K562 (cell line): ENCODE data around the gene IQCN. TPM values are rescaled to one million over a fixed set of nuclear protein-coding genes. Genes with fewer than 3 reads are reported as not detected.
A peak's percentile ranks its signal among the peaks of the same experiment; 100 is the strongest.

ENCODE experiments used
- ADNP ChIP-seq: fragments of 200-800 bp; sonication (Bioruptor generic); IDR thresholded peaks from 2 replicates; pipeline ENCODE4 v1.6.1; 2016; ENCODE audit warnings: missing genetic modification characterization, missing compliant biosample characterization
- AFF4 ChIP-seq: sonication (generic); formaldehyde crosslinking; IDR thresholded peaks from 2 replicates; pipeline ENCODE4 v1.8.0; 2023; ENCODE audit warnings: mild to moderate bottlenecking, missing genetic modification reagents
- ARID4B ChIP-seq: sonication (generic); formaldehyde crosslinking; IDR thresholded peaks from 2 replicates; pipeline ENCODE4 v1.8.0; 2022; ENCODE audit warnings: mild to moderate bottlenecking, missing genetic modification reagents
- BCLAF1 ChIP-seq, 2 experiments: fragments of 450-650 bp in 1 of 2; IDR thresholded peaks; 2 replicates each; pipeline ENCODE4 v1.6.1; 2011 to 2017; ENCODE audit warnings: low read depth in 2 of 2, antibody characterized with exemption in 1 of 2, borderline replicate concordance in 1 of 2, low read length in 1 of 2, mild to moderate bottlenecking in 1 of 2, mixed read lengths in 1 of 2; ENCODE audit not compliant: control insufficient read depth in 1 of 2
- CREB3L1 ChIP-seq: fragments of 450-650 bp; IDR thresholded peaks from 2 replicates; pipeline ENCODE4 v1.6.1; 2014; ENCODE audit warnings: low read depth, mild to moderate bottlenecking, moderate library complexity, borderline replicate concordance
- ETV1 ChIP-seq: fragments of 450-650 bp; conservative IDR thresholded peaks from 2 replicates; pipeline ENCODE4 v1.6.1; 2016; ENCODE audit warnings: missing genetic modification characterization, control low read depth, low read depth, missing compliant biosample characterization
- MCM3 ChIP-seq: fragments of 450-650 bp; IDR thresholded peaks from 2 replicates; pipeline ENCODE4 v1.6.1; 2016
- MEIS2 ChIP-seq: fragments of 450-650 bp; IDR thresholded peaks from 2 replicates; pipeline ENCODE4 v1.6.1; 2014; ENCODE audit warnings: mild to moderate bottlenecking; ENCODE audit not compliant: partially characterized antibody
- PML ChIP-seq: IDR thresholded peaks from 2 replicates; pipeline ENCODE4 v1.6.1; 2012; ENCODE audit warnings: low read length, inconsistent platforms
- RBFOX2 ChIP-seq: fragments of 200-400 bp; formaldehyde crosslinking; IDR thresholded peaks from 2 replicates; pipeline ENCODE4 v1.6.1; 2017; ENCODE audit warnings: low read depth, mild to moderate bottlenecking, low read length, moderate library complexity
- SAFB ChIP-seq: fragments of 200-400 bp; formaldehyde crosslinking; IDR thresholded peaks from 2 replicates; pipeline ENCODE4 v1.6.1; 2017; ENCODE audit warnings: low read depth, low read length, borderline replicate concordance
- SMAD3 ChIP-seq: fragments of 450-650 bp; formaldehyde crosslinking; conservative IDR thresholded peaks from 2 replicates; pipeline ENCODE4 v1.4.0; 2020; ENCODE audit warnings: mild to moderate bottlenecking
- SRSF1 ChIP-seq: fragments of 200-400 bp; formaldehyde crosslinking; IDR thresholded peaks from 2 replicates; pipeline ENCODE4 v1.6.1; 2017; ENCODE audit warnings: mild to moderate bottlenecking, low read depth, low read length, moderate library complexity
- ZKSCAN8 ChIP-seq: fragments of 200-800 bp; sonication (Bioruptor generic); IDR thresholded peaks from 2 replicates; pipeline ENCODE4 v1.6.1; 2016; ENCODE audit warnings: missing genetic modification characterization, missing compliant biosample characterization
- ZNF311 ChIP-seq: fragments of 250-450 bp; sonication (Bioruptor Pico); IDR thresholded peaks from 2 replicates; pipeline ENCODE4 v1.4.0; 2020; ENCODE audit warnings: mild to moderate bottlenecking, moderate library complexity
- ZZZ3 ChIP-seq: fragments of 450-650 bp; IDR thresholded peaks from 2 replicates; pipeline ENCODE4 v1.6.1; 2016; ENCODE audit warnings: antibody characterized with exemption, mild to moderate bottlenecking, moderate library complexity
- polyA plus RNA-seq, 8 experiments: library from polyadenylated mRNA; depleted of rRNA in 4 of 8; stranded (reverse) in 5 of 8; unstranded in 3 of 8; fragments of >200 nt; fragmentation: Nextera tagmentation in 2 of 8; fragmentation: Illumina TruSeq in 1 of 8; extraction: Ambion mirVana in 2 of 8; extraction: Trizol in 1 of 8; gene quantifications; 2 replicates each; pipeline versions ENCODE4 v1.2.1 to v1.2.3, GENCODE V29; 2011 to 2014; ENCODE audit warnings: inconsistent platforms in 1 of 8, missing spikeins in 1 of 8
- total RNA-seq, 7 experiments: library from RNA; depleted of rRNA in 6 of 7; stranded (reverse); fragments of >200 nt in 6 of 7; fragmentation: Illumina TruSeq in 2 of 7; extraction: Trizol in 2 of 7; gene quantifications; 2 replicates each; pipeline versions ENCODE4 v1.2.1 to v1.2.3, GENCODE V29; 2011 to 2021; ENCODE audit warnings: low replicate concordance in 1 of 7

The IQCN gene
- total and polyA plus RNA-seq, 9 of the 15 experiments (the other 6 are each of a cell fraction or from before 2014, with no cell fraction given), result 0.01 to 0.07 (median 0.04) TPM; not detected in 3

GRCh38 chr19:18292462-18292809 is 18.2 kb upstream of the IQCN start (continued):
- TF ChIP-seq BCLAF1 (IDR thresholded peaks at IDR 0.05; ENCODE audit: borderline replicate concordance in 1 of 2, control insufficient read depth in 1 of 2, low read depth in 2 of 2, low read length in 1 of 2) (no peak), ADNP (peak; percentile 24; the same call in 1 of the 2 replicates), SMAD3 (CRISPR knock-in tag) (no peak), ZKSCAN8 (CRISPR knock-in tag) (no peak), ZZZ3 (no peak), SRSF1 (no peak), AFF4 (CRISPR knock-in tag) (no peak), ETV1 (tag) (no peak), ZNF311 (CRISPR knock-in tag) (no peak), SAFB (no peak), ARID4B (CRISPR knock-in tag) (no peak), MEIS2 (no peak), PML (peak; percentile 12; the same call in 1 of the 2 replicates), CREB3L1 (no peak), RBFOX2 (peak; percentile 49), MCM3 (no peak)
